NCI-H526 treated with DMSO at 0.1 percent for 48 hours (cell line): ENCODE measurements around the gene CPNE6.
"Not testable (repeated sequence)": the region's sequence is repeated elsewhere in the genome, so short reads cannot be mapped to it uniquely, and the experiment has no call there.

Experiments
- DNase-seq: peaks from one replicate; lab custom pipeline; 2025; lab: John Stamatoyannopoulos, UW

Gene CPNE6

GRCh38 chr14:24105609-24106239, 34.4 kb downstream of the CPNE6 start:
- DNase-seq: not testable (repeated sequence)

- no peak for DNase-seq
These were observed 35.4 kb downstream of the CPNE6 start for GRCh38 chr14:24106672-24107271.

GRCh38 chr14:24108336-24108874, 37.0 kb downstream of the CPNE6 start:
- no peak for DNase-seq

GRCh38 chr14:24110060-24110459, 38.7 kb downstream of the CPNE6 start:
- no peak for DNase-seq

- DNase-seq: no peak
These were observed 39.2 kb downstream of the CPNE6 start for GRCh38 chr14:24110523-24110922.

GRCh38 chr14:24113379-24113800, 42.0 kb downstream of the CPNE6 start:
- no peak for DNase-seq

- DNase-seq: peak; percentile 92
These were observed 42.6 kb downstream of the CPNE6 start for GRCh38 chr14:24113801-24114531.

GRCh38 chr14:24114532-24115421, 43.4 kb downstream of the CPNE6 start, which contains the start of the genes DCAF11 and NRL:
TSS of gene DCAF11 (plus strand) at chr14:24114777. CDS start at chr14:24115595, 818 bp downstream.
TSS of gene NRL (minus strand) at chr14:24114949. CDS start at chr14:24082848, 32,101 bp downstream.
- peak; percentile 99 for DNase-seq

GRCh38 chr14:24115422-24116127, 44.2 kb downstream of the CPNE6 start:
- DNase-seq: no peak

GRCh38 chr14:24116128-24116814, 44.9 kb downstream of the CPNE6 start:
- DNase-seq: no peak

- no peak for DNase-seq
These were observed 45.8 kb downstream of the CPNE6 start for GRCh38 chr14:24117179-24117578.

- DNase-seq: no peak
These were observed 48.3 kb downstream of the CPNE6 start for GRCh38 chr14:24119691-24120090.

GRCh38 chr14:24121210-24121609, 49.8 kb downstream of the CPNE6 start:
- DNase-seq: no peak

GRCh38 chr14:24122416-24122815, 51.1 kb downstream of the CPNE6 start:
- no peak for DNase-seq

GRCh38 chr14:24122898-24123297, 51.5 kb downstream of the CPNE6 start:
- DNase-seq: no peak

GRCh38 chr14:24123424-24124417, 52.4 kb downstream of the CPNE6 start:
- DNase-seq: no peak

GRCh38 chr14:24126939-24127338, 55.6 kb downstream of the CPNE6 start:
- DNase-seq: no peak

GRCh38 chr14:24127673-24128072, 56.3 kb downstream of the CPNE6 start:
- DNase-seq: no peak
